Ovary (tissue), 9 donors: ENCODE results near the gene RPS2. TPM values are rescaled to one million over a fixed set of nuclear protein-coding genes. Genes with fewer than 3 reads are reported as not detected.

Source experiments
- DNase-seq, 5 donors: peaks; one replicate each; pipeline ENCODE4 v3.0.0-alpha.2; 2019 to 2020
- H3K27ac ChIP-seq, 2 donors: fragments of 200-600 bp; one replicate each; pipeline versions ENCODE4 v1.5.1 to v1.8.0; 2019 to 2022
- H3K27me3 ChIP-seq: fragments of 200-600 bp; one replicate; pipeline ENCODE4 v1.8.0; 2022
- H3K36me3 ChIP-seq: fragments of 200-600 bp; sonication (generic); one replicate; pipeline ENCODE4 v1.5.1; 2019
- H3K4me1 ChIP-seq: one replicate; pipeline ENCODE4 v1.8.1; 2013; ENCODE audit warnings: mild to moderate bottlenecking, moderate library complexity; ENCODE audit not compliant: insufficient read depth
- H3K4me3 ChIP-seq: fragments of 200-600 bp; sonication (generic); one replicate; pipeline ENCODE4 v1.5.1; 2017
- H3K9me3 ChIP-seq, 2 donors: fragments of 200-600 bp in 1 of 2; sonication (generic) in 1 of 2; one replicate each; pipeline versions ENCODE4 v1.5.1 to v1.8.1; 2013 to 2019; ENCODE audit warnings: mild to moderate bottlenecking in 1 of 2, moderate library complexity in 1 of 2
- CTCF ChIP-seq, 3 donors: fragments of 450-650 bp in 2 of 3; fragments of 200-600 bp in 1 of 3; IDR thresholded peaks; one replicate each; pipeline versions ENCODE4 v1.5.1 to v1.8.0; 2016 to 2022; ENCODE audit warnings: antibody characterized with exemption in 3 of 3, mild to moderate bottlenecking in 1 of 3
- EP300 ChIP-seq: sonication (generic); formaldehyde crosslinking; IDR thresholded peaks from one replicate; pipeline ENCODE4 v1.6.1; 2017; ENCODE audit warnings: antibody characterized with exemption
- POLR2A ChIP-seq: fragments of 450-650 bp; IDR thresholded peaks from one replicate; pipeline ENCODE4 v1.6.1; 2017; ENCODE audit warnings: antibody characterized with exemption, mild to moderate bottlenecking, moderate library complexity
- WGBS, 3 donors: extraction: QIAGEN DNeasy Blood & Tissue Kit in 1 of 3; methylation state at CpG; one replicate each; pipeline versions ENCODE4 v1.1.5 to v1.1.7; 2013 to 2017; 5-methylcytosine and 5-hydroxymethylcytosine counted together
- intact Hi-C, 4 donors: fragments of 100-400 bp; cut with DNase I; formaldehyde crosslinking; loops; one replicate each; pipeline versions ENCODE4 v1.11.0 to v1.15.1; 2022 to 2023
- polyA plus RNA-seq, 2 donors: library from polyadenylated mRNA; stranded (reverse); fragments of 200-250 nt in 1 of 2; fragments of 350-450 nt in 1 of 2; fragmentation: Illumina TruSeq in 1 of 2; extraction: RNeasy Lipid Tissue Mini Kit (QIAGEN cat#74804) in 1 of 2; gene quantifications; one replicate each; pipeline ENCODE4 v1.2.3, GENCODE V29; 2013 to 2014
- total RNA-seq, 7 donors: library from RNA; depleted of rRNA in 2 of 7; stranded (reverse); fragments of >200 nt in 2 of 7; fragmentation: NEBNext Ultra II Directional in 3 of 7; extraction: Animal tissue kit (Norgen Biotek cat#: 25700) in 3 of 7; gene quantifications; one replicate each; pipeline versions ENCODE4 v1.1.0 to v1.2.4, GENCODE V29; 2016 to 2023
- donor health status: DM: no; HTN: no; CAD: no; lungs with moderate emphysema.
- donor health status: DM: no; HTN: no; CAD: no.
- donor health status: Bipolar disorder and iron deficiency.
- donor health status: DM: yes; HTN: yes; CAD: no.
- donor health status: DM: no; HTN: no; CAD: no.
- donor health status: DM: yes; HTN: yes; CAD: no.

Gene RPS2
- total and polyA plus RNA-seq, 9 donors: 1,606 to 4,743 (median 3,788) TPM

- Histone ChIP-seq H3K36me3 (no peaks in the 10 kb centered on the region), H3K27me3 (no peaks in the 10 kb centered on the region), H3K27ac (no peak overlapping the region), H3K4me1 (peaks cover 4% of the 10 kb centered on the region), H3K9me3 (no peaks in the 10 kb centered on the region), H3K4me3 (no peak overlapping the region)
- TF ChIP-seq CTCF (IDR thresholded peaks at IDR 0.05): no peak
- no peak for TF ChIP-seq POLR2A
- TF ChIP-seq EP300: no peak
- intact Hi-C loops: no loop called here
- 84 to 88% (median 84%) methylated on average over 34 to 38 of the region's 38 CpGs for WGBS, 3 donors
- DNase-seq: no peak
Measured at GRCh38 chr16:1946495-1947368, 17.9 kb downstream of the RPS2 start.

- Histone ChIP-seq H3K4me3 (no peak overlapping the region), H3K9me3 (no peaks in the 10 kb centered on the region), H3K36me3 (no peaks in the 10 kb centered on the region), H3K27ac (no peak overlapping the region), H3K4me1 (peaks cover 4% of the 10 kb centered on the region), H3K27me3 (no peaks in the 10 kb centered on the region)
- TF ChIP-seq POLR2A: no peak
- TF ChIP-seq CTCF (IDR thresholded peaks at IDR 0.05): no peak
- no peak for TF ChIP-seq EP300
- intact Hi-C loops: no loop called here
- 82 to 86% (median 85%) methylated on average over 19 of the region's 19 CpGs for WGBS, 3 donors
- no peak for DNase-seq
Measured at GRCh38 chr16:1945559-1946391, 18.9 kb downstream of the RPS2 start.

- H3K27ac ChIP-seq: no peak overlapping the region
- intact Hi-C loops: no loop called here
- H3K9me3 ChIP-seq: no peaks in the 10 kb centered on the region
- TF ChIP-seq CTCF (IDR thresholded peaks at IDR 0.05) (no peak), EP300 (no peak), POLR2A (no peak)
- H3K27me3 ChIP-seq: no peaks in the 10 kb centered on the region
- H3K36me3 ChIP-seq: no peaks in the 10 kb centered on the region
- no peak for DNase-seq
- H3K4me3 ChIP-seq: no peak overlapping the region
- H3K4me1 ChIP-seq: peaks cover 4% of the 10 kb centered on the region
- WGBS, 3 donors: 91 to 93% (median 92%) methylated on average over 21 of the region's 21 CpGs
Measured at GRCh38 chr16:1944612-1945199, 19.9 kb downstream of the RPS2 start.
